ENCODE results near the gene ARID1A.

ARID1A gene

GRCh38 chr1:26828411-26828991, 132.7 kb downstream of the ARID1A start:
- no peak for DNase-seq (ENCODE audit: low read depth)

GRCh38 chr1:26829184-26829911, 133.5 kb downstream of the ARID1A start:
- DNase-seq (ENCODE audit: low read depth) = no peak

GRCh38 chr1:26831059-26831458, 135.2 kb downstream of the ARID1A start:
- DNase-seq (ENCODE audit: low read depth) = no peak
